ACC112 (cell line): ENCODE data around the gene KANK4.
"Not testable (repeated sequence)": the region's sequence is repeated elsewhere in the genome, so short reads cannot be mapped to it uniquely, and the experiment has no call there.

ENCODE experiments used
- H2AFZ ChIP-seq: fragments of 200-600 bp; sonication (generic); one replicate; pipeline ENCODE4 v1.6.0; 2017; ENCODE audit warnings: antibody characterized with exemption, low read length; ENCODE audit not compliant: unreplicated experiment
- H3K27ac ChIP-seq: fragments of 200-600 bp; sonication (generic); 2 replicates; pipeline ENCODE4 v1.5.1; 2014; ENCODE audit warnings: low read depth, mild to moderate bottlenecking, antibody characterized with exemption, low read length, moderate library complexity
- H3K27me3 ChIP-seq: fragments of 200-600 bp; sonication (generic); 2 replicates; pipeline ENCODE4 v1.6.1; 2014; ENCODE audit warnings: mild to moderate bottlenecking, antibody characterized with exemption, low read length, moderate library complexity, mixed read lengths; ENCODE audit not compliant: insufficient read depth
- H3K36me3 ChIP-seq: fragments of 200-600 bp; sonication (generic); 2 replicates; pipeline ENCODE4 v1.6.1; 2016; ENCODE audit warnings: mild to moderate bottlenecking, antibody characterized with exemption, low read length, moderate library complexity, mixed read lengths; ENCODE audit not compliant: insufficient read depth
- H3K4me1 ChIP-seq: fragments of 200-600 bp; sonication (generic); one replicate; pipeline ENCODE4 v1.6.1; 2016; ENCODE audit warnings: low read length, mixed read lengths; ENCODE audit not compliant: insufficient read depth, unreplicated experiment, control insufficient read depth
- H3K4me3 ChIP-seq: fragments of 200-600 bp; sonication (generic); 2 replicates; pipeline ENCODE4 v1.5.1; 2014; ENCODE audit warnings: mild to moderate bottlenecking, low read depth, low read length
- H3K79me2 ChIP-seq: fragments of 200-600 bp; sonication (generic); one replicate; pipeline ENCODE4 v1.6.0; 2016; ENCODE audit warnings: low read length; ENCODE audit not compliant: control insufficient read depth, unreplicated experiment, insufficient read depth

KANK4 gene

GRCh38 chr1:62224182-62224581 lies 95.1 kb downstream of the KANK4 start:
- Histone ChIP-seq H3K79me2 (no peaks in the 10 kb centered on the region), H2AFZ (no peak overlapping the region), H3K27me3 (no peaks in the 10 kb centered on the region), H3K36me3 (no peaks in the 10 kb centered on the region), H3K4me3 (no peak overlapping the region), H3K4me1 (no peaks in the 10 kb centered on the region), H3K27ac (no peak overlapping the region)

- H3K4me1 ChIP-seq: no peaks in the 10 kb centered on the region
- no peak overlapping the region for H3K4me3 ChIP-seq
- H3K27me3 ChIP-seq: no peaks in the 10 kb centered on the region
- H3K36me3 ChIP-seq: no peaks in the 10 kb centered on the region
- H3K27ac ChIP-seq: no peak overlapping the region
- no peaks in the 10 kb centered on the region for H3K79me2 ChIP-seq
- no peak overlapping the region for H2AFZ ChIP-seq
These were observed 96.9 kb downstream of the KANK4 start for GRCh38 chr1:62222321-62222720.

- no peaks in the 10 kb centered on the region for H3K36me3 ChIP-seq
- H3K79me2 ChIP-seq: no peaks in the 10 kb centered on the region
- H3K4me3 ChIP-seq: no peak overlapping the region
- H3K27me3 ChIP-seq: no peaks in the 10 kb centered on the region
- no peaks in the 10 kb centered on the region for H3K4me1 ChIP-seq
- no peak overlapping the region for H2AFZ ChIP-seq
- no peak overlapping the region for H3K27ac ChIP-seq
These were observed 98.1 kb downstream of the KANK4 start for GRCh38 chr1:62221171-62221570.

GRCh38 chr1:62220456-62220855 lies 98.8 kb downstream of the KANK4 start:
- H3K79me2 ChIP-seq, H3K27me3 ChIP-seq, H3K27ac ChIP-seq, H2AFZ ChIP-seq, H3K4me3 ChIP-seq, H3K36me3 ChIP-seq, H3K4me1 ChIP-seq: not testable (repeated sequence)

GRCh38 chr1:62218604-62219003 lies 100.6 kb downstream of the KANK4 start:
- H3K36me3 ChIP-seq: no peaks in the 10 kb centered on the region
- H3K4me1 ChIP-seq: no peaks in the 10 kb centered on the region
- H3K4me3 ChIP-seq: no peak overlapping the region
- H3K79me2 ChIP-seq: no peaks in the 10 kb centered on the region
- H3K27ac ChIP-seq: no peak overlapping the region
- no peak overlapping the region for H2AFZ ChIP-seq
- H3K27me3 ChIP-seq: no peaks in the 10 kb centered on the region

GRCh38 chr1:62213075-62213914 lies 105.9 kb downstream of the KANK4 start:
- H3K79me2 ChIP-seq: no peaks in the 10 kb centered on the region
- no peak overlapping the region for H3K4me3 ChIP-seq
- H3K4me1 ChIP-seq: no peaks in the 10 kb centered on the region
- H2AFZ ChIP-seq: no peak overlapping the region
- H3K27ac ChIP-seq: no peak overlapping the region
- no peaks in the 10 kb centered on the region for H3K27me3 ChIP-seq
- no peaks in the 10 kb centered on the region for H3K36me3 ChIP-seq

- no peaks in the 10 kb centered on the region for H3K79me2 ChIP-seq
These were observed 106.8 kb downstream of the KANK4 start for GRCh38 chr1:62212411-62212810.

GRCh38 chr1:62210960-62211359 lies 108.3 kb downstream of the KANK4 start:
- Histone ChIP-seq H3K27me3 (no peaks in the 10 kb centered on the region), H3K36me3 (no peaks in the 10 kb centered on the region), H3K79me2 (no peaks in the 10 kb centered on the region), H3K27ac (no peak overlapping the region), H2AFZ (no peak overlapping the region), H3K4me3 (no peak overlapping the region), H3K4me1 (no peaks in the 10 kb centered on the region)

More at GRCh38 chr1:62212411-62212810, 106.8 kb downstream of the KANK4 start:
- H3K27me3 ChIP-seq: no peaks in the 10 kb centered on the region
- no peaks in the 10 kb centered on the region for H3K36me3 ChIP-seq
- no peaks in the 10 kb centered on the region for H3K4me1 ChIP-seq
- no peak overlapping the region for H3K27ac ChIP-seq
- H3K4me3 ChIP-seq: no peak overlapping the region
- H2AFZ ChIP-seq: no peak overlapping the region

- Histone ChIP-seq H3K27ac (no peak overlapping the region), H3K27me3 (no peaks in the 10 kb centered on the region), H3K4me3 (no peak overlapping the region), H3K36me3 (no peaks in the 10 kb centered on the region), H3K79me2 (no peaks in the 10 kb centered on the region), H3K4me1 (no peaks in the 10 kb centered on the region), H2AFZ (no peak overlapping the region)
These were observed 109.2 kb downstream of the KANK4 start for GRCh38 chr1:62209931-62210595.

GRCh38 chr1:62208970-62209369 lies 110.3 kb downstream of the KANK4 start:
- Histone ChIP-seq H3K79me2 (no peaks in the 10 kb centered on the region), H3K27ac (no peak overlapping the region), H3K36me3 (no peaks in the 10 kb centered on the region), H2AFZ (no peak overlapping the region), H3K27me3 (no peaks in the 10 kb centered on the region), H3K4me3 (no peak overlapping the region), H3K4me1 (no peaks in the 10 kb centered on the region)

GRCh38 chr1:62208087-62208486 lies 111.1 kb downstream of the KANK4 start:
- Histone ChIP-seq H3K27ac (no peak overlapping the region), H3K27me3 (no peaks in the 10 kb centered on the region), H3K4me1 (no peaks in the 10 kb centered on the region), H3K36me3 (no peaks in the 10 kb centered on the region), H3K4me3 (no peak overlapping the region), H3K79me2 (no peaks in the 10 kb centered on the region), H2AFZ (no peak overlapping the region)
